SK-N-SH treated with all-trans-retinoic acid at 6 μM for 48 hours (cell line): Measurements from ENCODE around the gene RCOR2.

Source experiments
- ATAC-seq: fragments of 200-7000 bp; cut with Tn5 transposase; 3 replicates; pipeline ENCODE4 v1.9.1; 2020; ENCODE audit warnings: mild to moderate bottlenecking, moderate library complexity
- ARNTL ChIP-seq: fragments of 450-650 bp; formaldehyde crosslinking; IDR thresholded peaks from 2 replicates; pipeline ENCODE4 v1.5.0; 2020; ENCODE audit warnings: low read depth, mild to moderate bottlenecking, moderate library complexity, borderline replicate concordance
- BACH2 ChIP-seq: fragments of 250-450 bp; sonication (Bioruptor Pico); IDR thresholded peaks from 2 replicates; pipeline ENCODE4 v1.9.0; 2021; ENCODE audit warnings: mild to moderate bottlenecking, borderline replicate concordance
- CSDC2 ChIP-seq: fragments of 250-450 bp; sonication (Bioruptor Pico); IDR thresholded peaks from 2 replicates; pipeline ENCODE4 v1.5.0; 2020; ENCODE audit warnings: mild to moderate bottlenecking, moderate library complexity
- CSRNP3 ChIP-seq: fragments of 250-450 bp; sonication (Bioruptor Pico); IDR thresholded peaks from 2 replicates; pipeline ENCODE4 v1.5.1; 2021; ENCODE audit warnings: mild to moderate bottlenecking, moderate library complexity
- ESRRG ChIP-seq: fragments of 250-450 bp; sonication (Bioruptor Pico); IDR thresholded peaks from 2 replicates; pipeline ENCODE4 v1.6.1; 2021; ENCODE audit warnings: mild to moderate bottlenecking
- GLIS3 ChIP-seq: fragments of 250-450 bp; sonication (Bioruptor Pico); IDR thresholded peaks from 2 replicates; pipeline ENCODE4 v1.5.0; 2020; ENCODE audit warnings: mild to moderate bottlenecking, moderate library complexity
- ISL1 ChIP-seq: fragments of 250-450 bp; sonication (Bioruptor Pico); IDR thresholded peaks from 2 replicates; pipeline ENCODE4 v2.1.2; 2022; ENCODE audit warnings: mild to moderate bottlenecking, moderate library complexity
- OSR1 ChIP-seq: fragments of 250-450 bp; sonication (Bioruptor Pico); IDR thresholded peaks from 2 replicates; pipeline ENCODE4 v1.8.0; 2022; ENCODE audit warnings: moderate library complexity, mild to moderate bottlenecking, inconsistent platforms
- PPARA ChIP-seq: fragments of 250-450 bp; sonication (Bioruptor Pico); IDR thresholded peaks from 2 replicates; pipeline ENCODE4 v1.5.0; 2020; ENCODE audit warnings: mild to moderate bottlenecking, borderline replicate concordance
- RARB ChIP-seq: fragments of 250-450 bp; sonication (Bioruptor Pico); IDR thresholded peaks from 2 replicates; pipeline ENCODE4 v1.8.0; 2021; ENCODE audit warnings: mild to moderate bottlenecking, moderate library complexity
- SNAI2 ChIP-seq: fragments of 250-450 bp; sonication (Bioruptor Pico); IDR thresholded peaks from 2 replicates; pipeline ENCODE4 v1.5.0; 2020; ENCODE audit warnings: mild to moderate bottlenecking, moderate library complexity
- TCF4 ChIP-seq: fragments of 250-450 bp; sonication (Bioruptor Pico); IDR thresholded peaks from 2 replicates; pipeline ENCODE4 v1.8.0; 2021; ENCODE audit warnings: mild to moderate bottlenecking, moderate library complexity, borderline replicate concordance
- TOX ChIP-seq: fragments of 250-450 bp; sonication (Bioruptor Pico); IDR thresholded peaks from 2 replicates; pipeline ENCODE4 v1.8.0; 2021; ENCODE audit warnings: mild to moderate bottlenecking, moderate library complexity, borderline replicate concordance
- ZC3H10 ChIP-seq: fragments of 250-450 bp; sonication (Bioruptor Pico); IDR thresholded peaks from 2 replicates; pipeline ENCODE4 v1.5.1; 2021; ENCODE audit warnings: mild to moderate bottlenecking, moderate library complexity
- ZFP3 ChIP-seq: fragments of 250-450 bp; sonication (Bioruptor Pico); IDR thresholded peaks from 2 replicates; pipeline ENCODE4 v1.5.0; 2020; ENCODE audit warnings: mild to moderate bottlenecking, moderate library complexity
- ZFP30 ChIP-seq: fragments of 450-650 bp; formaldehyde crosslinking; IDR thresholded peaks from 2 replicates; pipeline ENCODE4 v1.5.0; 2022; ENCODE audit warnings: mild to moderate bottlenecking, moderate library complexity
- ZNF565 ChIP-seq: fragments of 450-650 bp; formaldehyde crosslinking; conservative IDR thresholded peaks from 2 replicates; pipeline ENCODE4 v1.5.0; 2020; ENCODE audit warnings: low read depth, mild to moderate bottlenecking, moderate library complexity
- ZNF70 ChIP-seq: fragments of 450-650 bp; formaldehyde crosslinking; IDR thresholded peaks from 2 replicates; pipeline ENCODE4 v1.5.0; 2020; ENCODE audit warnings: mild to moderate bottlenecking, moderate library complexity
- ZNF8 ChIP-seq: fragments of 450-650 bp; formaldehyde crosslinking; IDR thresholded peaks from 2 replicates; pipeline ENCODE4 v1.5.0; 2020; ENCODE audit warnings: mild to moderate bottlenecking, moderate library complexity
- TF ChIP-seq, protein P1 (sequence below): fragments of 250-450 bp; sonication (Bioruptor Pico); IDR thresholded peaks from 2 replicates; pipeline ENCODE4 v1.5.1; 2020; ENCODE audit warnings: low read depth, mild to moderate bottlenecking, moderate library complexity
- TF ChIP-seq, protein P2 (sequence below): fragments of 250-450 bp; sonication (Bioruptor Pico); IDR thresholded peaks from 2 replicates; pipeline ENCODE4 v1.8.0; 2020; ENCODE audit warnings: mild to moderate bottlenecking, moderate library complexity, borderline replicate concordance
- TF ChIP-seq, protein P3 (sequence below): fragments of 250-450 bp; sonication (Bioruptor Pico); IDR thresholded peaks from 2 replicates; pipeline ENCODE4 v1.5.0; 2020; ENCODE audit warnings: mild to moderate bottlenecking, moderate library complexity
- TF ChIP-seq, protein P4 (sequence below): fragments of 250-450 bp; sonication (Bioruptor Pico); IDR thresholded peaks from 2 replicates; pipeline ENCODE4 v1.8.0; 2021; ENCODE audit warnings: low read depth, mild to moderate bottlenecking, moderate library complexity, borderline replicate concordance

The RCOR2 gene

DNA sequence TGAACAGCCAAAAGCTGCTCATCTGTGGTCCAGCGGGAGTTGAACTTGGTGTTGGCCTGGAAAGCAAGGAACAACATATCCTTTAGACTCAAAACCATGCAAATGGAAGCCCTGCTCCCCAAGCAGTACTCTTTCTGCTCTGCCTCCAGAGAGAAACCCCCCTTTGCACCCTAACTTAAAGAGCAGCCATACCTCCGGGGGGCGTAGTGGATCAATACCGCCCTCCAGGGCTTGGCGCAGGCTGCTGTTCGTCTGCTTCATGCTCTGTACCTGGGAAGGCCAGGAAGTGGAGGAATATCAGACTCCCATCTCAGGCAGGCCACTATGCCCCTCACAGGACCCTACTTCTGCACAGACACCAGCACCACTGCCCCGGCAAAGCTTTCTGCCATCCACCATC, 4.3 kb downstream of the RCOR2 start:
- TF ChIP-seq TOX (CRISPR knock-in tag) (no peak), ZC3H10 (CRISPR knock-in tag) (no peak), PPARA (CRISPR knock-in tag) (no peak), RARB (CRISPR knock-in tag) (no peak), ZFP3 (CRISPR knock-in tag) (no peak), ARNTL (no peak), ZNF565 (CRISPR knock-in tag) (no peak), GLIS3 (no peak), CSRNP3 (CRISPR knock-in tag) (no peak), CSDC2 (CRISPR knock-in tag) (no peak), OSR1 (no peak), BACH2 (CRISPR knock-in tag) (no peak), ZFP30 (no peak), ESRRG (CRISPR knock-in tag) (no peak)
- TF ChIP-seq, protein P1, sequence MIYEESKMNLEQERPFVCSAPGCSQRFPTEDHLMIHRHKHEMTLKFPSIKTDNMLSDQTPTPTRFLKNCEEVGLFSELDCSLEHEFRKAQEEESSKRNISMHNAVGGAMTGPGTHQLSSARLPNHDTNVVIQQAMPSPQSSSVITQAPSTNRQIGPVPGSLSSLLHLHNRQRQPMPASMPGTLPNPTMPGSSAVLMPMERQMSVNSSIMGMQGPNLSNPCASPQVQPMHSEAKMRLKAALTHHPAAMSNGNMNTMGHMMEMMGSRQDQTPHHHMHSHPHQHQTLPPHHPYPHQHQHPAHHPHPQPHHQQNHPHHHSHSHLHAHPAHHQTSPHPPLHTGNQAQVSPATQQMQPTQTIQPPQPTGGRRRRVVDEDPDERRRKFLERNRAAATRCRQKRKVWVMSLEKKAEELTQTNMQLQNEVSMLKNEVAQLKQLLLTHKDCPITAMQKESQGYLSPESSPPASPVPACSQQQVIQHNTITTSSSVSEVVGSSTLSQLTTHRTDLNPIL (CRISPR knock-in tag): no peak
- TF ChIP-seq, protein P2, sequence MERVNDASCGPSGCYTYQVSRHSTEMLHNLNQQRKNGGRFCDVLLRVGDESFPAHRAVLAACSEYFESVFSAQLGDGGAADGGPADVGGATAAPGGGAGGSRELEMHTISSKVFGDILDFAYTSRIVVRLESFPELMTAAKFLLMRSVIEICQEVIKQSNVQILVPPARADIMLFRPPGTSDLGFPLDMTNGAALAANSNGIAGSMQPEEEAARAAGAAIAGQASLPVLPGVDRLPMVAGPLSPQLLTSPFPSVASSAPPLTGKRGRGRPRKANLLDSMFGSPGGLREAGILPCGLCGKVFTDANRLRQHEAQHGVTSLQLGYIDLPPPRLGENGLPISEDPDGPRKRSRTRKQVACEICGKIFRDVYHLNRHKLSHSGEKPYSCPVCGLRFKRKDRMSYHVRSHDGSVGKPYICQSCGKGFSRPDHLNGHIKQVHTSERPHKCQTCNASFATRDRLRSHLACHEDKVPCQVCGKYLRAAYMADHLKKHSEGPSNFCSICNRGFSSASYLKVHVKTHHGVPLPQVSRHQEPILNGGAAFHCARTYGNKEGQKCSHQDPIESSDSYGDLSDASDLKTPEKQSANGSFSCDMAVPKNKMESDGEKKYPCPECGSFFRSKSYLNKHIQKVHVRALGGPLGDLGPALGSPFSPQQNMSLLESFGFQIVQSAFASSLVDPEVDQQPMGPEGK (CRISPR knock-in tag): no peak
- TF ChIP-seq, all 23 proteins: peak for 0
- no peak for ATAC-seq

DNA sequence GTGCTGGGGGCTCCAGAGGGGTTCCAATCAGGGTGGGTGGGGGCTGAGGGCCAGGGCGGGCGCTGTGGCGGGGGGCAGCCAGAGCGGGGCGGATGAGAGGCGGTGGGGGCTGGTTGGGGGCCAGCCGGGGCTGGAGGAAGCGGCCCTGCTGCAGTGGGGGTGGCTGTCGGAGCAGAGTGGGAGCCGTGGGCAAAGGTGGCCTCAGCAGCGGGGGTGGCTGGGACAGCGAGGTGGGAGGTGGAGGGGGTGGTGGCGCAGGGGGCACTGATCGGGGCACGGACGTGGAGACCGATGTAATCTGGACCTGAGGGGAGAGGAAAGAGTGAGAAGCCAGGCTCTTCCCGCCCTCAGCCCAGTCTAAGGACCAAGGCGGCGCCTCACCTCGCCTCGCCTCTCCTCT, 5.1 kb downstream of the RCOR2 start:
- ATAC-seq: no peak
- TF ChIP-seq OSR1: no peak
- TF ChIP-seq, protein P1 (CRISPR knock-in tag): no peak
- TF ChIP-seq ZNF565 (CRISPR knock-in tag): no peak
- TF ChIP-seq, protein P2 (CRISPR knock-in tag): no peak
- no peak for TF ChIP-seq ISL1 (CRISPR knock-in tag)
- TF ChIP-seq RARB (CRISPR knock-in tag): no peak
- TF ChIP-seq TCF4 (CRISPR knock-in tag): no peak
- TF ChIP-seq, protein P3, sequence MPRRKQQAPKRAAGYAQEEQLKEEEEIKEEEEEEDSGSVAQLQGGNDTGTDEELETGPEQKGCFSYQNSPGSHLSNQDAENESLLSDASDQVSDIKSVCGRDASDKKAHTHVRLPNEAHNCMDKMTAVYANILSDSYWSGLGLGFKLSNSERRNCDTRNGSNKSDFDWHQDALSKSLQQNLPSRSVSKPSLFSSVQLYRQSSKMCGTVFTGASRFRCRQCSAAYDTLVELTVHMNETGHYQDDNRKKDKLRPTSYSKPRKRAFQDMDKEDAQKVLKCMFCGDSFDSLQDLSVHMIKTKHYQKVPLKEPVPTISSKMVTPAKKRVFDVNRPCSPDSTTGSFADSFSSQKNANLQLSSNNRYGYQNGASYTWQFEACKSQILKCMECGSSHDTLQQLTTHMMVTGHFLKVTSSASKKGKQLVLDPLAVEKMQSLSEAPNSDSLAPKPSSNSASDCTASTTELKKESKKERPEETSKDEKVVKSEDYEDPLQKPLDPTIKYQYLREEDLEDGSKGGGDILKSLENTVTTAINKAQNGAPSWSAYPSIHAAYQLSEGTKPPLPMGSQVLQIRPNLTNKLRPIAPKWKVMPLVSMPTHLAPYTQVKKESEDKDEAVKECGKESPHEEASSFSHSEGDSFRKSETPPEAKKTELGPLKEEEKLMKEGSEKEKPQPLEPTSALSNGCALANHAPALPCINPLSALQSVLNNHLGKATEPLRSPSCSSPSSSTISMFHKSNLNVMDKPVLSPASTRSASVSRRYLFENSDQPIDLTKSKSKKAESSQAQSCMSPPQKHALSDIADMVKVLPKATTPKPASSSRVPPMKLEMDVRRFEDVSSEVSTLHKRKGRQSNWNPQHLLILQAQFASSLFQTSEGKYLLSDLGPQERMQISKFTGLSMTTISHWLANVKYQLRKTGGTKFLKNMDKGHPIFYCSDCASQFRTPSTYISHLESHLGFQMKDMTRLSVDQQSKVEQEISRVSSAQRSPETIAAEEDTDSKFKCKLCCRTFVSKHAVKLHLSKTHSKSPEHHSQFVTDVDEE (CRISPR knock-in tag): no peak
- no peak for TF ChIP-seq ZNF8 (CRISPR knock-in tag)
- TF ChIP-seq, protein P4, sequence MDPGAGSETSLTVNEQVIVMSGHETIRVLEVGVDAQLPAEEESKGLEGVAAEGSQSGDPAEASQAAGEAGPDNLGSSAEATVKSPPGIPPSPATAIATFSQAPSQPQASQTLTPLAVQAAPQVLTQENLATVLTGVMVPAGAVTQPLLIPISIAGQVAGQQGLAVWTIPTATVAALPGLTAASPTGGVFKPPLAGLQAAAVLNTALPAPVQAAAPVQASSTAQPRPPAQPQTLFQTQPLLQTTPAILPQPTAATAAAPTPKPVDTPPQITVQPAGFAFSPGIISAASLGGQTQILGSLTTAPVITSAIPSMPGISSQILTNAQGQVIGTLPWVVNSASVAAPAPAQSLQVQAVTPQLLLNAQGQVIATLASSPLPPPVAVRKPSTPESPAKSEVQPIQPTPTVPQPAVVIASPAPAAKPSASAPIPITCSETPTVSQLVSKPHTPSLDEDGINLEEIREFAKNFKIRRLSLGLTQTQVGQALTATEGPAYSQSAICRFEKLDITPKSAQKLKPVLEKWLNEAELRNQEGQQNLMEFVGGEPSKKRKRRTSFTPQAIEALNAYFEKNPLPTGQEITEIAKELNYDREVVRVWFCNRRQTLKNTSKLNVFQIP: no peak
- TF ChIP-seq ZNF70: no peak
- TF ChIP-seq CSRNP3 (CRISPR knock-in tag): no peak
- no peak for TF ChIP-seq ZFP30
- TF ChIP-seq BACH2 (CRISPR knock-in tag): no peak
- TF ChIP-seq SNAI2: no peak
- TF ChIP-seq ZFP3 (CRISPR knock-in tag): no peak
- TF ChIP-seq, all 23 proteins: peak for 0
